K562 (cell line): Measurements from ENCODE around the gene TMCC2. TPM values are rescaled to one million over a fixed set of nuclear protein-coding genes. Genes with fewer than 3 reads are reported as not detected.

Experiments used
- ATF3 ChIP-seq, 2 experiments: fragments of 450-650 bp in 1 of 2; sonication (generic) in 1 of 2; formaldehyde crosslinking in 1 of 2; IDR thresholded peaks in 1 of 2; conservative IDR thresholded peaks in 1 of 2; 2 replicates each; pipeline versions ENCODE4 v1.6.1 to v1.8.1; 2016 to 2023; ENCODE audit warnings: mild to moderate bottlenecking in 2 of 2, moderate library complexity in 2 of 2, inconsistent platforms in 1 of 2, missing genetic modification reagents in 1 of 2
- CBFA2T3 ChIP-seq: fragments of 450-650 bp; IDR thresholded peaks from 2 replicates; pipeline ENCODE4 v1.6.1; 2017
- ESRRA ChIP-seq: fragments of 450-650 bp; IDR thresholded peaks from 2 replicates; pipeline ENCODE4 v1.6.1; 2014; ENCODE audit warnings: low read depth, mild to moderate bottlenecking, moderate library complexity, borderline replicate concordance
- HDAC2 ChIP-seq: fragments of 450-650 bp; IDR thresholded peaks from 2 replicates; pipeline ENCODE4 v1.6.1; 2016; ENCODE audit warnings: mild to moderate bottlenecking
- ILF3 ChIP-seq: fragments of 450-650 bp; IDR thresholded peaks from 2 replicates; pipeline ENCODE4 v1.6.1; 2018; ENCODE audit warnings: antibody characterized with exemption, mild to moderate bottlenecking, moderate library complexity, borderline replicate concordance
- JUND ChIP-seq, 2 experiments: IDR thresholded peaks; 2 replicates in 1 of 2; 3 replicates in 1 of 2; pipeline ENCODE4 v1.6.1; 2011; ENCODE audit warnings: borderline replicate concordance in 2 of 2, low read depth in 2 of 2, low read length in 2 of 2, improper control_type of control experiment in 1 of 2, missing biosample characterization in 1 of 2, missing genetic modification characterization in 1 of 2, missing genetic modification reagents in 1 of 2
- POLR3A ChIP-seq: IDR thresholded peaks from 2 replicates; pipeline ENCODE4 v1.6.1; 2011; ENCODE audit warnings: borderline replicate concordance, mild to moderate bottlenecking, moderate library complexity; ENCODE audit not compliant: insufficient read length, insufficient read depth; ENCODE audit errors: extremely low read depth
- PRPF4 ChIP-seq: fragments of 200-400 bp; formaldehyde crosslinking; IDR thresholded peaks from one replicate; pipeline ENCODE4 v1.6.1; 2017; ENCODE audit warnings: low read length, low read depth, mild to moderate bottlenecking; ENCODE audit not compliant: insufficient read depth, poor library complexity, severe bottlenecking
- RBM25 ChIP-seq: fragments of 200-400 bp; formaldehyde crosslinking; IDR thresholded peaks from 2 replicates; pipeline ENCODE4 v1.6.1; 2018; ENCODE audit warnings: low read length, low read depth, moderate library complexity; ENCODE audit not compliant: severe bottlenecking
- TCF7 ChIP-seq: sonication (generic); IDR thresholded peaks from 2 replicates; pipeline ENCODE4 v1.6.1; 2016; ENCODE audit warnings: antibody characterized with exemption, borderline replicate concordance
- XRCC5 ChIP-seq: fragments of 200-400 bp; formaldehyde crosslinking; IDR thresholded peaks from 2 replicates; pipeline ENCODE4 v1.6.1; 2017; ENCODE audit warnings: low read depth, mild to moderate bottlenecking, low read length
- ZBTB40 ChIP-seq, 2 experiments: fragments of 450-650 bp in 1 of 2; sonication (generic) in 1 of 2; formaldehyde crosslinking in 1 of 2; IDR thresholded peaks; 2 replicates each; pipeline versions ENCODE4 v1.7.1 to v1.9.0; 2016 to 2022; ENCODE audit warnings: inconsistent platforms in 1 of 2, mild to moderate bottlenecking in 1 of 2, missing genetic modification reagents in 1 of 2
- ZFPM2 ChIP-seq: fragments of 250-450 bp; sonication (Bioruptor Pico); IDR thresholded peaks from 2 replicates; pipeline ENCODE4 v1.5.1; 2022; ENCODE audit warnings: mild to moderate bottlenecking
- ZKSCAN3 ChIP-seq: fragments of 250-450 bp; sonication (Bioruptor Pico); IDR thresholded peaks from 2 replicates; pipeline ENCODE4 v1.4.0; 2020
- polyA plus RNA-seq, 8 experiments: library from polyadenylated mRNA; depleted of rRNA in 4 of 8; stranded (reverse) in 5 of 8; unstranded in 3 of 8; fragments of >200 nt; fragmentation: Nextera tagmentation in 2 of 8; fragmentation: Illumina TruSeq in 1 of 8; extraction: Ambion mirVana in 2 of 8; extraction: Trizol in 1 of 8; gene quantifications; 2 replicates each; pipeline versions ENCODE4 v1.2.1 to v1.2.3, GENCODE V29; 2011 to 2014; ENCODE audit warnings: inconsistent platforms in 1 of 8, missing spikeins in 1 of 8
- total RNA-seq, 7 experiments: library from RNA; depleted of rRNA in 6 of 7; stranded (reverse); fragments of >200 nt in 6 of 7; fragmentation: Illumina TruSeq in 2 of 7; extraction: Trizol in 2 of 7; gene quantifications; 2 replicates each; pipeline versions ENCODE4 v1.2.1 to v1.2.3, GENCODE V29; 2011 to 2021; ENCODE audit warnings: low replicate concordance in 1 of 7

TMCC2 gene
- total and polyA plus RNA-seq, 9 of the 15 experiments (the other 6 are each of a cell fraction or from before 2014, with no cell fraction given) = 0.06 to 1.8 (median 0.98) TPM

- no peak for TF ChIP-seq ZBTB40 (IDR thresholded peaks at IDR 0.05)
- TF ChIP-seq ZBTB40 (CRISPR knock-in tag; IDR thresholded peaks at IDR 0.05) = no peak
- no peak for TF ChIP-seq ESRRA
- TF ChIP-seq CBFA2T3 = no peak
- TF ChIP-seq JUND (IDR thresholded peaks at IDR 0.05; ENCODE audit: borderline replicate concordance, low read depth, low read length) = peak; percentile 69
- TF ChIP-seq JUND (tag; IDR thresholded peaks at IDR 0.05; ENCODE audit: borderline replicate concordance, low read depth, low read length) = peak; percentile 71
- TF ChIP-seq ATF3 (IDR thresholded peaks at IDR 0.05) = peak; percentile 91
- TF ChIP-seq ATF3 (CRISPR knock-in tag; conservative IDR thresholded peaks at IDR 0.05) = no peak
- no peak for TF ChIP-seq XRCC5
- no peak for TF ChIP-seq ILF3
- peak; percentile 33; the same call in 1 of the 2 replicates for TF ChIP-seq HDAC2
- TF ChIP-seq ZKSCAN3 = no peak
- no peak for TF ChIP-seq POLR3A
- no peak for TF ChIP-seq PRPF4
- peak; percentile 85 for TF ChIP-seq RBM25
- TF ChIP-seq ZFPM2 (CRISPR knock-in tag) = no peak
- no peak for TF ChIP-seq TCF7
Measured at GRCh38 chr1:205247130-205247921, 19.6 kb downstream of the TMCC2 start (continued).
